ENCODE results near the gene NKX2-1.

DNA sequence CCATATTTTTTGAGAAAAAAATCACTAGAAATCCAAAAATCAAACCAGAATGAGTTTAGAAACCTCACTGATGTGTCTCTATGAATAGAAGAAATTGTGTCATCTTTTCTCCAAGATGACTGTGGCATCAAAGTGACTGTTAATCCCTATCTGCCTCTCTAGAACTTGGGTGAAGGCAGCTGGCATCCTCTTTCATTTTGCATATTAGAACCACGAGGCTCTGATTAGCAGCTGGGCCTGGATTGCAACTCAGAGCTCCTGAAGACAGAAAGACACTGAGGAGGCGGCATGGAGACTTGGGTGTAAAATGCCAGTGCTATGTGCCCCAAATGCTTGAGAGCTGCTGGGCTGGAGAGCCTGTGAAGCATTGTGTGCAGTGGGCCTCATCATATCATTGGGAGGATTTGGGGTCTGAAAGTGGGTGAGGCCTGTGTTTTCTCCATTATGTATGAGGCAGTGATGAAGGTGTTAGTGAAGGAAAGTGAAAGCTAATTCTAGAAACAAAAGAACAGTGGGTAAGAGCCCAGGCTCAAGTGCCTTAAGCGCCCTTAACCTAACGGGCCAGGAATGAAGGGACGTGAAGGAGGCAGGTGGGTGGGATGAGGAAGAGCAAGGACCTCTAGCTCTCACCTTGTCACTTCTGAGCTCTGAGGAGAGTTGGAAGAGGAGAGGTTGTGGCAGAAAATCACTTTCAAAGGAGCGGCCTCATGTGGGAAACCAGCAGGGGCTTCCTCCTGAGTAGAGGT, 36.1 kb upstream of the NKX2-1 start:
- TF ChIP-seq E2F4 (IDR thresholded peaks at IDR 0.05; ENCODE audit: low read depth, low read length) (no peak), CTCF (IDR thresholded peaks at IDR 0.05 in 2 of 3, conservative IDR thresholded peaks at IDR 0.05 in 1 of 3; ENCODE audit: control insufficient read depth in 2 of 3, extremely low read depth in 1 of 3, insufficient read depth in 1 of 3, low read depth in 3 of 3, low read length in 3 of 3) (no peak), BHLHE40 (IDR thresholded peaks at IDR 0.05; ENCODE audit: borderline replicate concordance in 1 of 2, low read depth in 2 of 2, low read length in 1 of 2) (no peak)

Data from GM12878 (cell line).